Measurements from ENCODE around the gene TCF4.

DNA sequence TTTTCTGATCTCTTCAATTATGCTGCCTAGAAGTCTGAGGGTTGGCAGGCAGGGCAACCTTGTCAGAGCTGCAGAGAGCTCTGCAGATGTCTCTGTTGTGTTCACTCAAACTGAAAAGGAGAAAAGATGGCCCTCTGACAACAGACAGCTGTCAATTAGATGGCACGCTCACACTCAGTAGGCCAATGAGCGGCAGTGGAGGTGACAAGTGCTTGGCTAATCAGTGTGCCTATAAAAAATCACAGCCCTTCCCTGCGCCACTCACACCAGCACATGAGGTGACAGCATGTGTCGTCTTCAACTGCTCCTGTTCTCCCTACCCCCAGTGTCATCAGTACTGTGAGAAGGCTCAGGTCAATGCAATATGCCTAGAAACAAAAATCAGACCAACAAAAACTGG lies 203.9 kb downstream of the TCF4 start:
- TF ChIP-seq FOXM1 (IDR thresholded peaks at IDR 0.05; ENCODE audit: borderline replicate concordance) (no peak), FOXA1 (IDR thresholded peaks at IDR 0.05) (no peak), SP1 (IDR thresholded peaks at IDR 0.05) (no peak), ELF4 (IDR thresholded peaks at IDR 0.05) (no peak), NFRKB (IDR thresholded peaks at IDR 0.05) (no peak), CTBP1 (IDR thresholded peaks at IDR 0.05; ENCODE audit: borderline replicate concordance) (no peak), TARDBP (IDR thresholded peaks at IDR 0.05) (no peak), BHLHE40 (IDR thresholded peaks at IDR 0.05; ENCODE audit: borderline replicate concordance) (no peak), FOXK2 (IDR thresholded peaks at IDR 0.05) (no peak)

Data from HEK293T (cell line).